H1 (cell line): ENCODE results near the gene FOXD3. TPM values are rescaled to one million over a fixed set of nuclear protein-coding genes. Genes with fewer than 3 reads are reported as not detected.

ENCODE experiments used
- BRCA1 ChIP-seq: IDR thresholded peaks from 2 replicates; pipeline ENCODE4 v1.6.1; 2012; ENCODE audit warnings: low read depth, low read length, improper control_type of control experiment
- EZH2 ChIP-seq: fragments of 200-600 bp; sonication (generic); IDR thresholded peaks from 2 replicates; pipeline ENCODE4 v1.7.1; 2012; ENCODE audit warnings: low read depth, mild to moderate bottlenecking, moderate library complexity, low read length, inconsistent platforms; ENCODE audit not compliant: severe bottlenecking
- RNF2 ChIP-seq: fragments of 200-900, 300-1000 bp; sonication (generic); IDR thresholded peaks from 2 replicates; pipeline ENCODE4 v1.7.1; 2016; ENCODE audit warnings: borderline replicate concordance, low read depth, mild to moderate bottlenecking, antibody characterized with exemption, low read length; ENCODE audit not compliant: poor library complexity, severe bottlenecking; ENCODE audit errors: missing control alignments
- SIN3A ChIP-seq, 2 experiments: IDR thresholded peaks in 1 of 2; conservative IDR thresholded peaks in 1 of 2; 2 replicates each; pipeline ENCODE4 v1.6.1; 2011 to 2012; ENCODE audit warnings: low read length in 2 of 2, improper control_type of control experiment in 1 of 2, low read depth in 1 of 2, mild to moderate bottlenecking in 1 of 2
- polyA plus RNA-seq, 7 experiments: library from polyadenylated mRNA; depleted of rRNA in 3 of 7; stranded (reverse) in 5 of 7; unstranded in 2 of 7; fragments of >200 nt in 5 of 7; fragments of 200-250 nt in 2 of 7; gene quantifications; 1 replicate in 5 of 7; 2 replicates in 1 of 7; 4 replicates in 1 of 7; pipeline versions ENCODE4 v1.2.1 to v1.2.3, GENCODE V29; 2011 to 2013; ENCODE audit warnings: missing spikeins in 2 of 7, mixed read lengths in 2 of 7
- total RNA-seq: library from RNA; stranded (reverse); fragmentation: NEBNext Ultra II Directional; extraction: Animal tissue kit (Norgen Biotek cat#: 25700); gene quantifications from 2 replicates; pipeline ENCODE4 v1.2.1, GENCODE V29; 2021

FOXD3 gene
- total and polyA plus RNA-seq, 2 of the 8 experiments (the other 6 are each of a cell fraction or from before 2014, with no cell fraction given), result 8.7 to 33.7 TPM

DNA sequence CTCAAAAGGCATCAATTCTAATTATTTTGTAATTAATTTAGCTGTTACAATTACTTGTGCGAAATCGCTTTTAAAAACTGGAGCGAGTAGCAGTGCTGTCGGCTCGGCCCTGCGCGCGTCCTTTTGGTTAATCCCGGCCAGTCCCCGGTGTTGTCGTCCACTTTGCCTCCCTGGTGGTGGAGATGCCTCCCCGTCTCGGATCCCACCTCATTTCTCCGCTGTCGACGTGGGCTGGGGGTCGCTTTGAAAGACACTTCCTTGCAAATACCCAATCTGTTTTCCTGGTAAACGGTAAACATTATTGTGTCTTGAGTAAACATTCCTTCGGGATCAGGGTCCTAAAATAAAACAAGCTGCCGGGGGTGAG, 3.7 kb downstream of the FOXD3 start (continued):
- no peak for TF ChIP-seq RNF2
- no peak for TF ChIP-seq BRCA1
- no peak for TF ChIP-seq SIN3A (conservative IDR thresholded peaks at IDR 0.05 in 1 of 2, IDR thresholded peaks at IDR 0.05 in 1 of 2; ENCODE audit: low read depth in 1 of 2, low read length in 2 of 2)
- no peak for TF ChIP-seq EZH2
